ENCODE measurements around the gene CORO2B.

- no peak for TF ChIP-seq EZH2 (IDR thresholded peaks at IDR 0.05)
- no peak for TF ChIP-seq POLR2AphosphoS5 (IDR thresholded peaks at IDR 0.05; ENCODE audit: borderline replicate concordance, low read depth, low read length)
- no peak for TF ChIP-seq FOXP2 (optimal IDR thresholded peaks at IDR 0.05; ENCODE audit: control extremely low read depth, extremely low read length, insufficient read depth)
These were observed 54.7 kb downstream of the CORO2B start for GRCh38 chr15:68633231-68634121.

All from SK-N-MC (cell line).